ENCODE measurements around the gene SPAG5.

GRCh38 chr17:28598389-28598788, 436 bp downstream of the SPAG5 start:
- TF ChIP-seq, protein P1, sequence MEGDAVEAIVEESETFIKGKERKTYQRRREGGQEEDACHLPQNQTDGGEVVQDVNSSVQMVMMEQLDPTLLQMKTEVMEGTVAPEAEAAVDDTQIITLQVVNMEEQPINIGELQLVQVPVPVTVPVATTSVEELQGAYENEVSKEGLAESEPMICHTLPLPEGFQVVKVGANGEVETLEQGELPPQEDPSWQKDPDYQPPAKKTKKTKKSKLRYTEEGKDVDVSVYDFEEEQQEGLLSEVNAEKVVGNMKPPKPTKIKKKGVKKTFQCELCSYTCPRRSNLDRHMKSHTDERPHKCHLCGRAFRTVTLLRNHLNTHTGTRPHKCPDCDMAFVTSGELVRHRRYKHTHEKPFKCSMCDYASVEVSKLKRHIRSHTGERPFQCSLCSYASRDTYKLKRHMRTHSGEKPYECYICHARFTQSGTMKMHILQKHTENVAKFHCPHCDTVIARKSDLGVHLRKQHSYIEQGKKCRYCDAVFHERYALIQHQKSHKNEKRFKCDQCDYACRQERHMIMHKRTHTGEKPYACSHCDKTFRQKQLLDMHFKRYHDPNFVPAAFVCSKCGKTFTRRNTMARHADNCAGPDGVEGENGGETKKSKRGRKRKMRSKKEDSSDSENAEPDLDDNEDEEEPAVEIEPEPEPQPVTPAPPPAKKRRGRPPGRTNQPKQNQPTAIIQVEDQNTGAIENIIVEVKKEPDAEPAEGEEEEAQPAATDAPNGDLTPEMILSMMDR (IDR thresholded peaks at IDR 0.05; ENCODE audit: low read length): no peak
- TF ChIP-seq EZH2 (optimal IDR thresholded peaks at IDR 0.05; ENCODE audit: low read depth, low read length): no peak
